NT2/D1 (cell line): Measurements from ENCODE around the gene KMT2A.
"Not testable (repeated sequence)": the region's sequence is repeated elsewhere in the genome, so short reads cannot be mapped to it uniquely, and the experiment has no call there.

Experiments used
- DNase-seq: peaks from one replicate; pipeline ENCODE4 v3.0.0-alpha.2; 2011; ENCODE audit warnings: low read depth, low spot score
- H3K27me3 ChIP-seq: 2 replicates; pipeline ENCODE4 v1.6.0; 2011; ENCODE audit warnings: mild to moderate bottlenecking; ENCODE audit not compliant: insufficient read length, insufficient read depth
- H3K36me3 ChIP-seq: 2 replicates; pipeline ENCODE4 v1.6.1; 2011; ENCODE audit warnings: mild to moderate bottlenecking, low read length, mixed read lengths; ENCODE audit not compliant: insufficient read depth, insufficient read length
- H3K4me1 ChIP-seq: 2 replicates; pipeline ENCODE4 v1.5.1; 2011; ENCODE audit not compliant: insufficient read depth, insufficient read length
- H3K4me3 ChIP-seq: 2 replicates; pipeline ENCODE4 v1.5.1; 2011; ENCODE audit warnings: low read depth; ENCODE audit not compliant: insufficient read length
- H3K9ac ChIP-seq: 2 replicates; pipeline ENCODE4 v1.6.0; 2011; ENCODE audit warnings: low read depth; ENCODE audit not compliant: insufficient read length
- H3K9me3 ChIP-seq: 2 replicates; pipeline ENCODE4 v1.5.1; 2011; ENCODE audit warnings: mild to moderate bottlenecking, low read length; ENCODE audit not compliant: insufficient read depth
- SUZ12 ChIP-seq: IDR thresholded peaks from 2 replicates; pipeline ENCODE4 v1.6.1; 2011; ENCODE audit not compliant: insufficient read length, insufficient read depth; ENCODE audit errors: extremely low read depth
- YY1 ChIP-seq: IDR thresholded peaks from 2 replicates; pipeline ENCODE4 v1.6.1; 2011; ENCODE audit not compliant: insufficient read length, insufficient read depth
- ZNF274 ChIP-seq: IDR thresholded peaks from 2 replicates; pipeline ENCODE4 v1.6.1; 2011; ENCODE audit warnings: mild to moderate bottlenecking, low read depth, low read length

Gene KMT2A

GRCh38 chr11:118471030-118471429 lies 34.7 kb downstream of the KMT2A start:
- Histone ChIP-seq H3K4me3 (no peak overlapping the region), H3K9ac (no peak overlapping the region), H3K4me1 (no peaks in the 10 kb centered on the region), H3K36me3 (peaks cover 46% of the 10 kb centered on the region), H3K9me3 (no peaks in the 10 kb centered on the region), H3K27me3 (no peaks in the 10 kb centered on the region)
- no peak for DNase-seq
- TF ChIP-seq YY1: no peak
- no peak for TF ChIP-seq ZNF274
- no peak for TF ChIP-seq SUZ12

- H3K9ac ChIP-seq: no peak overlapping the region
- H3K9me3 ChIP-seq: no peaks in the 10 kb centered on the region
- DNase-seq: no peak
- TF ChIP-seq ZNF274 (no peak), YY1 (no peak), SUZ12 (no peak)
- no peaks in the 10 kb centered on the region for H3K27me3 ChIP-seq
- H3K4me3 ChIP-seq: no peak overlapping the region
- no peaks in the 10 kb centered on the region for H3K4me1 ChIP-seq
- H3K36me3 ChIP-seq: peaks cover 66% of the 10 kb centered on the region
Observed at GRCh38 chr11:118473537-118473936, 37.2 kb downstream of the KMT2A start.

- Histone ChIP-seq H3K36me3 (peaks cover 81% of the 10 kb centered on the region), H3K9ac (no peak overlapping the region), H3K4me1 (no peaks in the 10 kb centered on the region), H3K27me3 (no peaks in the 10 kb centered on the region), H3K4me3 (no peak overlapping the region), H3K9me3 (no peaks in the 10 kb centered on the region)
- DNase-seq: no peak
- no peak for TF ChIP-seq YY1
- no peak for TF ChIP-seq ZNF274
- TF ChIP-seq SUZ12: no peak
Observed at GRCh38 chr11:118476676-118477075, 40.4 kb downstream of the KMT2A start.

- peaks cover 82% of the 10 kb centered on the region for H3K36me3 ChIP-seq
- H3K4me1 ChIP-seq, DNase-seq, H3K27me3 ChIP-seq, H3K9ac ChIP-seq, H3K4me3 ChIP-seq, H3K9me3 ChIP-seq: not testable (repeated sequence)
Observed at GRCh38 chr11:118481238-118481637, 44.9 kb downstream of the KMT2A start.

GRCh38 chr11:118484405-118484804 lies 48.1 kb downstream of the KMT2A start:
- no peaks in the 10 kb centered on the region for H3K27me3 ChIP-seq
- peaks cover 79% of the 10 kb centered on the region for H3K36me3 ChIP-seq
- H3K4me3 ChIP-seq: no peak overlapping the region
- H3K9ac ChIP-seq: no peak overlapping the region
- TF ChIP-seq ZNF274 (no peak), YY1 (no peak), SUZ12 (no peak)
- DNase-seq: no peak
- no peaks in the 10 kb centered on the region for H3K4me1 ChIP-seq
- no peaks in the 10 kb centered on the region for H3K9me3 ChIP-seq

GRCh38 chr11:118485273-118485672 lies 49.0 kb downstream of the KMT2A start:
- no peaks in the 10 kb centered on the region for H3K9me3 ChIP-seq
- no peaks in the 10 kb centered on the region for H3K4me1 ChIP-seq
- no peaks in the 10 kb centered on the region for H3K27me3 ChIP-seq
- TF ChIP-seq SUZ12: no peak
- no peak for TF ChIP-seq ZNF274
- TF ChIP-seq YY1: no peak
- peaks cover 80% of the 10 kb centered on the region for H3K36me3 ChIP-seq
- no peak for DNase-seq
- H3K4me3 ChIP-seq: no peak overlapping the region
- no peak overlapping the region for H3K9ac ChIP-seq

GRCh38 chr11:118488480-118489109 lies 52.3 kb downstream of the KMT2A start:
- Histone ChIP-seq H3K27me3 (no peaks in the 10 kb centered on the region), H3K9ac (no peak overlapping the region), H3K9me3 (no peaks in the 10 kb centered on the region), H3K4me1 (no peaks in the 10 kb centered on the region), H3K36me3 (peaks cover 83% of the 10 kb centered on the region), H3K4me3 (no peak overlapping the region)
- TF ChIP-seq ZNF274: no peak
- TF ChIP-seq SUZ12: no peak
- TF ChIP-seq YY1: no peak
- DNase-seq: peak; percentile 60
